Fibroblast of pulmonary artery (primary cell): ENCODE results near the gene ZNF398.

ENCODE experiments used
- DNase-seq: peaks from one replicate; pipeline ENCODE4 v3.0.0-alpha.2; 2010; ENCODE audit warnings: low read depth
- H3K4me3 ChIP-seq: replicated peaks from 2 replicates; pipeline ENCODE4 v1.5.1; 2011; ENCODE audit warnings: low read depth, mild to moderate bottlenecking, control low read depth, low read length, moderate library complexity
- TF ChIP-seq, protein P1 (sequence below): IDR thresholded peaks from 2 replicates; pipeline ENCODE4 v1.5.1; 2011; ENCODE audit warnings: mild to moderate bottlenecking, control low read depth, low read length, inconsistent platforms; ENCODE audit errors: missing control alignments

The ZNF398 gene

DNA sequence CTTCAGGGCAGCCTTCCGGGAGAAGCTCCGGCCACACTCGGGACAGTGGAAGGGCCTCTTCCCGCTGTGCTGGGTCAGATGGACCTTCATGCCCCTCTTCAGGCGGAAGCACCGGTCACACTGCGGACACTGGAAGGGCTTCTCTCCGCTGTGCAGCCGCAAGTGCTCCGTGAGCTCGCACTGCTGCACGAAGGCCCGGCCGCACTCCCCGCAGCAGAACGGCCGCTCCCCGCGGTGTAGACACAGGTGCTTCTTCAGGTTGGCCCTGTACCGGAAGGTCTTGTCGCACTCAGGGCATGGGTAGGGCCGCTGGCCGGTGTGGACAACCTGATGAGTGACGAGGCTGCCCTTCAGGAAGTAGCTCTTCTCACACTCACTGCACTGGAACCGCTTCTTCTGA, 42.5 kb upstream of the ZNF398 start:
- TF ChIP-seq, protein P1, sequence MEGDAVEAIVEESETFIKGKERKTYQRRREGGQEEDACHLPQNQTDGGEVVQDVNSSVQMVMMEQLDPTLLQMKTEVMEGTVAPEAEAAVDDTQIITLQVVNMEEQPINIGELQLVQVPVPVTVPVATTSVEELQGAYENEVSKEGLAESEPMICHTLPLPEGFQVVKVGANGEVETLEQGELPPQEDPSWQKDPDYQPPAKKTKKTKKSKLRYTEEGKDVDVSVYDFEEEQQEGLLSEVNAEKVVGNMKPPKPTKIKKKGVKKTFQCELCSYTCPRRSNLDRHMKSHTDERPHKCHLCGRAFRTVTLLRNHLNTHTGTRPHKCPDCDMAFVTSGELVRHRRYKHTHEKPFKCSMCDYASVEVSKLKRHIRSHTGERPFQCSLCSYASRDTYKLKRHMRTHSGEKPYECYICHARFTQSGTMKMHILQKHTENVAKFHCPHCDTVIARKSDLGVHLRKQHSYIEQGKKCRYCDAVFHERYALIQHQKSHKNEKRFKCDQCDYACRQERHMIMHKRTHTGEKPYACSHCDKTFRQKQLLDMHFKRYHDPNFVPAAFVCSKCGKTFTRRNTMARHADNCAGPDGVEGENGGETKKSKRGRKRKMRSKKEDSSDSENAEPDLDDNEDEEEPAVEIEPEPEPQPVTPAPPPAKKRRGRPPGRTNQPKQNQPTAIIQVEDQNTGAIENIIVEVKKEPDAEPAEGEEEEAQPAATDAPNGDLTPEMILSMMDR, result no peak
- H3K4me3 ChIP-seq, result no peak overlapping the region
- no peak for DNase-seq

DNA sequence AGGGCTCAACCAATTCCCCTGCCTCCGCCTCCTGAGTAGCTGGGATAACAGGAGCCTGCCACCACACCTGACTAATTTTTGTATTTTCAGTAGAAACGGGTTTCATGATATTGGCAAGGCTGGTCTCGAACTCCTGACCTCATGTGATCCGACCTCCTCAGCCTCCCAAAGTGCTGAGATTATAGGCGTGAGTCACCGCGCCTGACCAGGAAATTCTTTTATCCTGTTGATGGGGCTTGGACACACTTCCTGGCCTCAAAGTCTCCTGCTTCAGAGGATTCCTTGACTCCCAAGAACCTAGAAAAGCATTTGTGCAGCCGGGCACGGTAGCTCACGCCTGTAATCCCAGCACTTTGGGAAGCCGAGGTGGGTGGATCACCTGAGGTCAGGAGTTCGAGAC, 37.3 kb upstream of the ZNF398 start:
- TF ChIP-seq, protein P1, result no peak
- no peak for DNase-seq
- no peak overlapping the region for H3K4me3 ChIP-seq

DNA sequence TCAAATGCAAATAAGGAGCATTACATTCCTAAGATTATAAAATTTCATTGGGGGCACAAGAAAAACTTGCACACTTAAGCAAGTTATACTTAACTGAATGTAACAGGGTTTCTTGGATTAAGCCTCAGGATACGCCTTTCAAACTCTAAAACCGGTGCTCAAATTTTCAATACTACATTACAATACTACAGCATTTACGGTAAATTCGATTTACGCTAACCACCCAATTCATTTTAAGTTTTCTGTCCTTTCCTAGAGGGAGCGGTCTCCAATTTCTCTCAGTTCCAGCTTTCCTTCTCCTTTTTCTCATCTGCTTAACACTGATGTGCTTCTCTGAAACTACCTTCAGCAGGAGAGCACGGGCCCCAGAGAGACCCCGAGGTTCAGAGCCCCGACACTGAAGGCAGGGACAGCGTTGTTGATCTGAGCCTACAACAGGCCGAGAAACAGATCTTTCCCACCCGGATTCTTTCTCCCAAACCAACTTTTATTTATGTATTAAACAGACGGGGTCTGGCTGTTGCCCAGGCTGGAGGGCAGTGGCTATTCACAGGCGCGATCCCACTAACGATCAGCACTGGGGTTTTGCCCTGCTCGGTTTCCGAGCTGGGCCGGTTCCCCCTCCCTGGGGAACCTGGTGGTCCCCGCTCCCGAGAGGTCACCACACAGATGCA, 21.9 kb upstream of the ZNF398 start:
- TF ChIP-seq, protein P1, result no peak
- peak; percentile 8 for DNase-seq
- peak overlapping the region; percentile 96 for H3K4me3 ChIP-seq

DNA sequence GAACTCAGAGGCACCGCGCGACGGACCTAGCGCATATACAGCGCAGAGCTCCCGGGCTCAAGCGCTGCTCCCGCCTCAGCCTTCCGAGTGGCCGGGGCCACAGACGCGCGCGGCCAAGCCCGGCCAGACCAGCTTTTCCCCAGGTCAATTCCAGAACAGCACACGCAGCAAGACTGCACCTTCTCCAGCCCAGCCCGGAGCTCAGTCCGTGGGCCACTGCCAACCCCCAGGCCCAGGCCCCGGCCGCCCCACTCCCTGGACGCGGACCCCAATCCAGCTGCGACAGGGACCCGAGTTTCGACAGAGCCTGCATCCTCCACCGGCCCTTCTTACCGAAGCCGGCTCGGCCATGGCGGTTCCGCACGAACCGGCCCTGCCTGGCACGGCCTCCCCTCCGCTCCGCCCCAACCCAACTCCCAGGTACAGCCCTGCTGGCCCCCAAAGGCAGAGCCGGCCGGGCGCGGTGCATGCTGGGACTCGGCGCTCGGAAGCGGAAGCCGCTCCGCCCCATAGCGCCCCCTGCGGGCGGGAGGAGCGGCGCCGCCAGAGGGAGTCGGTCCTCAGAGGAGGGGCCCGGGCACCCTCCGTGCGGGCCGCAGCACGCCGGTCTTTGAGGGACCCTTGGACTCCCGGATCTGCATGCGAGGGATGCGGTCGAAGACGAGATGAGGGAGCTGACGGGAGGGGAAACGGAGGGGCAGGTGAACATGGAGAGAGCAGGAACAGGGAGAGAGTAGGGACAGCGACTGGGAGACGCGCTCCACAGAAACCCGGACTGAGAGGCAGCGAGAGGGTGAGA, 21.2 kb upstream of the ZNF398 start, which contains the start of gene ZNF425:
ZNF425 (minus strand) TSS at position 462 of the 799 bp plus-strand sequence; CDS start at position 351, 111 bp downstream.
- peak within 1 kb of the TSS; percentile 96 for H3K4me3 ChIP-seq
- TF ChIP-seq, protein P1, result peak; percentile 56
- peak; percentile 92 for DNase-seq

DNA sequence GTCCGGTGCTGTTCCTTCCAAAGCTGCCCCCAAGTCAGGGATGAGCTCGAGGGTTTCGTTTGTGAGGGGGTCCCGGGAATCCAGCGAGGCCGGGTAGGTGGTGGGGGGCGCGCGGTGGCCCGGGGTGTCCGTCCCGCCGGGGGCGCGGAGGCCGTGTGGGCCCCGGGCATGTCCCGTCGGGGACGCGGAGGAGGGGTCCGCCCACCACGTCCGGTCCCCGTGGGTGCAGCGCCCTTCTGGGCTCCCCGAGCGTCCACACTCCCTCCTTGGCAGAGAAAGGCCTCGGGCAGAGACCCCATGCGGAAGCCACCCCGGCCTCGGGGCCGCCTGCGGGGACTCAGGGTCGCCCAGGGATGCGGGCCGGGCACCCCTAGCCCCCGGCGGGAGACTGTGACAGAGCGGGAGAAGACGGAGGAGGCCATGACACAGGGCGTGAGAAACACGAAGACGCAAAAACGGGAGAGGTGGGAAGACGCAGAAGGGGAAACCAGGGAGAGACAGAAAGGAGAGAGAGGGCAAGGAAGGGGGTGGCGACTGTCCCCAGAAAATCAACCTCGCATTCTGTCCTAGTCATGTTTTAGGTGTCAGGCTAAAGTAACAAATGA, 20.5 kb upstream of the ZNF398 start:
- peak; percentile 11 for DNase-seq
- peak overlapping the region; percentile 96 for H3K4me3 ChIP-seq

DNA sequence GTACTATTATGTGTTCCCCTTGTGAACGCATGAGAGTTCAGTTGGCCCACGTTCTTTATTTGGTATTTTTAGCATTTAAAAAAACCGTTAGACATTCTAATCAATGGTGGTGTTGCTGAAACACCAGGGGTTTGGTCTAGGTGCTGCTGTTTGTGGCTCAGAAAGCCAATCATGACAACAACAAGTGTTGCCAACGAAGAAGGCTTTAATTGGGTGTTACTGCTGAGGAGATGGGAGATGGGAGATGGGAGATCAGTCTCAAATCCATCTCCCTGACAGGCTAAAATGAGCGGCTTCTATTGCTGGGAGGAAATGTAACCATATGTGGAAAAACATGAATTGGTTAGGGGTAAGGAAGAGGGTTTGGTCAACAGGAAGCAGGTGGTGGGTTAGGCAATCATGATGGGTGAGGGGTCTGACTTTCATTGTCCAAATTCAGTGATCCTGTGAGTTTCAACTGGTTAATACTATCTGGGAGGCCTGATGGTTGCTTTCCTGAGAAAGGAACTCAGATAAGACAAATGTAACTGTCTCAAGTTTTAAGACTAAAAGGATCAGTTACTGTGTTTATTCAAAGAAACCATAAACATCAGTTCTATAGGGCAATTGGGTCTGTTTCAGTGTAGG, 16.6 kb upstream of the ZNF398 start:
- DNase-seq, result no peak
- TF ChIP-seq, protein P1, result no peak
- no peak overlapping the region for H3K4me3 ChIP-seq

More for the DNA sequence above, 20.5 kb upstream of the ZNF398 start:
- TF ChIP-seq, protein P1, result no peak
